ENCODE results near the gene ITGB7.
"Not testable (repeated sequence)": the region's sequence is repeated elsewhere in the genome, so short reads cannot be mapped to it uniquely, and the experiment has no call there.

ITGB7 gene

GRCh38 chr12:53186745-53187144, 20.3 kb downstream of the ITGB7 start:
- no peak overlapping the region for H3K4me3 Mint-ChIP-seq
- peaks cover 10% of the 10 kb centered on the region for H3K36me3 Mint-ChIP-seq
- H3K27ac Mint-ChIP-seq = no peak overlapping the region

GRCh38 chr12:53185582-53186153, 21.4 kb downstream of the ITGB7 start:
- Mint-ChIP-seq H3K27me3 (no peaks in the 10 kb centered on the region), H3K4me3 (no peak overlapping the region), H3K36me3 (peaks cover 8% of the 10 kb centered on the region), H3K9me3 (ENCODE audit: low read depth) (no peaks in the 10 kb centered on the region), H3K27ac (peak overlapping the region; percentile 65), H3K4me1 (ENCODE audit: low read depth) (peaks cover 55% of the 10 kb centered on the region)

More at GRCh38 chr12:53186745-53187144, 20.3 kb downstream of the ITGB7 start:
- Mint-ChIP-seq H3K27me3 (no peaks in the 10 kb centered on the region), H3K4me1 (ENCODE audit: low read depth) (peaks cover 51% of the 10 kb centered on the region), H3K9me3 (ENCODE audit: low read depth) (no peaks in the 10 kb centered on the region)

GRCh38 chr12:53184828-53185227, 22.2 kb downstream of the ITGB7 start:
- Mint-ChIP-seq H3K9me3 (ENCODE audit: low read depth) (no peaks in the 10 kb centered on the region), H3K27ac (peak overlapping the region; percentile 65), H3K4me3 (peak overlapping the region; percentile 3), H3K36me3 (peaks cover 8% of the 10 kb centered on the region), H3K4me1 (ENCODE audit: low read depth) (peaks cover 54% of the 10 kb centered on the region), H3K27me3 (no peaks in the 10 kb centered on the region)

GRCh38 chr12:53182903-53183302, 24.1 kb downstream of the ITGB7 start:
- peaks cover 8% of the 10 kb centered on the region for H3K36me3 Mint-ChIP-seq
- no peaks in the 10 kb centered on the region for H3K9me3 Mint-ChIP-seq (ENCODE audit: low read depth)
- H3K4me3 Mint-ChIP-seq = peak overlapping the region; percentile 97
- H3K27ac Mint-ChIP-seq = peak overlapping the region; percentile 83
- no peaks in the 10 kb centered on the region for H3K27me3 Mint-ChIP-seq
- peaks cover 53% of the 10 kb centered on the region for H3K4me1 Mint-ChIP-seq (ENCODE audit: low read depth)

GRCh38 chr12:53181935-53182334, 25.1 kb downstream of the ITGB7 start:
- H3K27ac Mint-ChIP-seq = peak overlapping the region; percentile 94
- H3K36me3 Mint-ChIP-seq = peaks cover 8% of the 10 kb centered on the region
- H3K4me3 Mint-ChIP-seq = peak overlapping the region; percentile 97
- no peaks in the 10 kb centered on the region for H3K27me3 Mint-ChIP-seq
- peaks cover 53% of the 10 kb centered on the region for H3K4me1 Mint-ChIP-seq (ENCODE audit: low read depth)
- H3K9me3 Mint-ChIP-seq (ENCODE audit: low read depth) = no peaks in the 10 kb centered on the region

GRCh38 chr12:53180931-53181645, 26.0 kb downstream of the ITGB7 start:
- Mint-ChIP-seq H3K36me3 (peaks cover 8% of the 10 kb centered on the region), H3K27ac (peak overlapping the region; percentile 94), H3K9me3 (ENCODE audit: low read depth) (no peaks in the 10 kb centered on the region), H3K4me3 (peak overlapping the region; percentile 97), H3K27me3 (no peaks in the 10 kb centered on the region), H3K4me1 (ENCODE audit: low read depth) (peaks cover 53% of the 10 kb centered on the region)

GRCh38 chr12:53180220-53180930, 26.7 kb downstream of the ITGB7 start, which contains the start of the genes CSAD and ZNF740:
CSAD (minus strand) TSS chr12:53180925; CDS start chr12:53173470, 7,455 bp downstream.
ZNF740 (plus strand) TSS chr12:53180722; CDS start chr12:53181984, 1,262 bp downstream.
- peak within 1 kb of the TSS; percentile 96 for H3K27ac Mint-ChIP-seq
- peaks cover 8% of the 10 kb centered on the region for H3K36me3 Mint-ChIP-seq
- no peaks in the 10 kb centered on the region for H3K27me3 Mint-ChIP-seq
- H3K4me1 Mint-ChIP-seq (ENCODE audit: low read depth) = peaks cover 51% of the 10 kb centered on the region
- peak within 1 kb of the TSS; percentile 97 for H3K4me3 Mint-ChIP-seq
- no peaks in the 10 kb centered on the region for H3K9me3 Mint-ChIP-seq (ENCODE audit: low read depth)

GRCh38 chr12:53179687-53180219, 27.3 kb downstream of the ITGB7 start:
- Mint-ChIP-seq H3K4me1 (ENCODE audit: low read depth) (peaks cover 45% of the 10 kb centered on the region), H3K4me3 (peak overlapping the region; percentile 91), H3K27me3 (no peaks in the 10 kb centered on the region), H3K27ac (peak overlapping the region; percentile 96), H3K9me3 (ENCODE audit: low read depth) (no peaks in the 10 kb centered on the region), H3K36me3 (peaks cover 8% of the 10 kb centered on the region)

- not testable (repeated sequence) for H3K9me3 Mint-ChIP-seq (ENCODE audit: low read depth); H3K27me3 Mint-ChIP-seq; H3K36me3 Mint-ChIP-seq
- H3K27ac Mint-ChIP-seq = peak overlapping the region; percentile 96
- peak overlapping the region; percentile 91 for H3K4me3 Mint-ChIP-seq
- H3K4me1 Mint-ChIP-seq (ENCODE audit: low read depth) = peaks cover 38% of the 10 kb centered on the region
Measured at GRCh38 chr12:53178803-53179202, 28.2 kb downstream of the ITGB7 start.

- not testable (repeated sequence) for H3K9me3 Mint-ChIP-seq (ENCODE audit: low read depth); H3K27ac Mint-ChIP-seq; H3K27me3 Mint-ChIP-seq; H3K4me3 Mint-ChIP-seq; H3K36me3 Mint-ChIP-seq
- H3K4me1 Mint-ChIP-seq (ENCODE audit: low read depth) = peaks cover 25% of the 10 kb centered on the region
Measured at GRCh38 chr12:53177447-53177846, 29.6 kb downstream of the ITGB7 start.

GRCh38 chr12:53176750-53177149, 30.3 kb downstream of the ITGB7 start:
- H3K36me3 Mint-ChIP-seq = peaks cover 2% of the 10 kb centered on the region
- no peak overlapping the region for H3K27ac Mint-ChIP-seq
- H3K9me3 Mint-ChIP-seq (ENCODE audit: low read depth) = no peaks in the 10 kb centered on the region
- H3K4me1 Mint-ChIP-seq (ENCODE audit: low read depth) = peaks cover 18% of the 10 kb centered on the region
- no peaks in the 10 kb centered on the region for H3K27me3 Mint-ChIP-seq
- no peak overlapping the region for H3K4me3 Mint-ChIP-seq

GRCh38 chr12:53174881-53175491, 32.1 kb downstream of the ITGB7 start:
- Mint-ChIP-seq H3K4me3 (no peak overlapping the region), H3K36me3 (peaks cover 2% of the 10 kb centered on the region), H3K27me3 (no peaks in the 10 kb centered on the region), H3K9me3 (ENCODE audit: low read depth) (no peaks in the 10 kb centered on the region), H3K4me1 (ENCODE audit: low read depth) (peaks cover 10% of the 10 kb centered on the region), H3K27ac (no peak overlapping the region)

GRCh38 chr12:53173085-53173715, 33.9 kb downstream of the ITGB7 start:
- Mint-ChIP-seq H3K4me3 (no peak overlapping the region), H3K27ac (no peak overlapping the region), H3K36me3 (peaks cover 2% of the 10 kb centered on the region), H3K4me1 (ENCODE audit: low read depth) (no peaks in the 10 kb centered on the region), H3K9me3 (ENCODE audit: low read depth) (no peaks in the 10 kb centered on the region), H3K27me3 (no peaks in the 10 kb centered on the region)

GRCh38 chr12:53172352-53172751, 34.7 kb downstream of the ITGB7 start:
- H3K27ac Mint-ChIP-seq = no peak overlapping the region
- H3K9me3 Mint-ChIP-seq (ENCODE audit: low read depth) = no peaks in the 10 kb centered on the region

More at GRCh38 chr12:53172352-53172751, 34.7 kb downstream of the ITGB7 start:
- H3K4me3 Mint-ChIP-seq = no peak overlapping the region
- H3K4me1 Mint-ChIP-seq (ENCODE audit: low read depth) = no peaks in the 10 kb centered on the region
- H3K27me3 Mint-ChIP-seq = no peaks in the 10 kb centered on the region
- H3K36me3 Mint-ChIP-seq = peaks cover 2% of the 10 kb centered on the region
